VCaP (cell line): ENCODE measurements around the gene DCAF7.

Source experiments
- H3K27ac ChIP-seq: fragments of 450-650 bp; 2 replicates; pipeline ENCODE4 v1.5.1; 2017
- CTCF ChIP-seq: fragments of 450-650 bp; conservative IDR thresholded peaks from 2 replicates; pipeline ENCODE4 v1.5.1; 2017; ENCODE audit warnings: mild to moderate bottlenecking, moderate library complexity

Gene DCAF7

GRCh38 chr17:63549289-63549945 is 860 bp upstream of the DCAF7 start:
- no peak for TF ChIP-seq CTCF
- peak overlapping the region; percentile 96 for H3K27ac ChIP-seq

GRCh38 chr17:63550817-63551639 is 751 bp downstream of the DCAF7 start:
- no peak for TF ChIP-seq CTCF
- peak overlapping the region; percentile 96 for H3K27ac ChIP-seq

- peak overlapping the region; percentile 96 for H3K27ac ChIP-seq
- no peak for TF ChIP-seq CTCF
These were observed 1.9 kb downstream of the DCAF7 start for GRCh38 chr17:63552211-63552610.

- TF ChIP-seq CTCF = no peak
- H3K27ac ChIP-seq = peak overlapping the region; percentile 75
These were observed 5.4 kb downstream of the DCAF7 start for GRCh38 chr17:63555500-63556156.

GRCh38 chr17:63557416-63557815 is 7.1 kb downstream of the DCAF7 start:
- peak overlapping the region; percentile 75 for H3K27ac ChIP-seq
- TF ChIP-seq CTCF = no peak

GRCh38 chr17:63558441-63558840 is 8.2 kb downstream of the DCAF7 start:
- TF ChIP-seq CTCF = no peak
- H3K27ac ChIP-seq = peak overlapping the region; percentile 75; the same call in 1 of the 2 replicates

GRCh38 chr17:63561819-63562218 is 11.5 kb downstream of the DCAF7 start:
- no peak for TF ChIP-seq CTCF
- peak overlapping the region; percentile 16; the same call in 1 of the 2 replicates for H3K27ac ChIP-seq
